Activated CD4-positive, alpha-beta T cell treated with anti-CD3 and anti-CD28 coated beads, Interleukin-2, Interleukin-6, amounts not matched to agents 100 ng/mL and 50 ng/mL, durations not matched to agents 16 hours and 8 hours (primary cell): ENCODE data around the gene PLEKHF1.
"Not testable (repeated sequence)": the region's sequence is repeated elsewhere in the genome, so short reads cannot be mapped to it uniquely, and the experiment has no call there.

Experiments
- DNase-seq: peaks from one replicate; pipeline ENCODE4 v3.0.0-alpha.2; 2020

The PLEKHF1 gene

GRCh38 chr19:29665826-29666577 lies 741 bp downstream of the PLEKHF1 start:
- no peak for DNase-seq

DNA sequence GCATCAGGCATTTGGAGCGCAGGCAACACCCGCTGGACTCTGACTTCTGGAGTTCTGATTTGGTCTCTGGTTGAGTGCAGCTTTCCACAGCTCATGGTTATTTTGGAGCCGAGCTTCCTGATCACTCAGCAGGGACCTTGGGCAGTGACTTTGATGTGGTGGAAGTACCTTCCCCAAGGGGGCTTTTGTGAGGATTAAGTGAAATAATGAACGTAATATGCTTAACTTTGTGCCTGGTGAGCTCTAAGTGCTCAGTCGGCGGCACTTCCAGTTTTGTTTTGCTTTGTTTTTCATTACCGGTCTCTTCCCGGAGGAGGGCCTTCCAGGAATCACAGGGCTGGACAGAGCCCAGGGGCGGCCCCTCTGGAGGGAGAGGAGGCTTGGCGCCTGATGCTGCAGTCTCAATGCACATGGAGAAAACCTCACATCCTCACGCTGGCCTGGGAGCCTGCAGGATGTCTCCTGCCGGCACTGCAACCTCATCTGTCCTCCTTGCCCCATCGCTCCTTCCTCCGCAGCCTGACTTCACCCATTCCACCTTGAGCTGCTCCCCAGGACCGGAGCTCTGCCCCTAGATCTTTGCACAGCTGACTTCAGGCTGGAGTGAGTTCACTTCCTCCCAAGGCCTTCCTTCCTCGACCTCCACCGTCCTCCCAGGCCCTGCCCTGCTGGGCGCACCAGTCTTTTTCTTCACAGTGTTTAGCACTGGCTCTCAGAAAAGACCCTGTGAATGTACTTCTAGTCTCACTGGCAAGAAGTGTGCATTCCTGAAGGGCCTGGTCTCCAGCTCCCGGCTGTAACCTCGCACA lies 1.5 kb downstream of the PLEKHF1 start:
- DNase-seq, result peak; percentile 58

- no peak for DNase-seq
These were observed 2.1 kb downstream of the PLEKHF1 start for GRCh38 chr19:29667387-29667783.

DNA sequence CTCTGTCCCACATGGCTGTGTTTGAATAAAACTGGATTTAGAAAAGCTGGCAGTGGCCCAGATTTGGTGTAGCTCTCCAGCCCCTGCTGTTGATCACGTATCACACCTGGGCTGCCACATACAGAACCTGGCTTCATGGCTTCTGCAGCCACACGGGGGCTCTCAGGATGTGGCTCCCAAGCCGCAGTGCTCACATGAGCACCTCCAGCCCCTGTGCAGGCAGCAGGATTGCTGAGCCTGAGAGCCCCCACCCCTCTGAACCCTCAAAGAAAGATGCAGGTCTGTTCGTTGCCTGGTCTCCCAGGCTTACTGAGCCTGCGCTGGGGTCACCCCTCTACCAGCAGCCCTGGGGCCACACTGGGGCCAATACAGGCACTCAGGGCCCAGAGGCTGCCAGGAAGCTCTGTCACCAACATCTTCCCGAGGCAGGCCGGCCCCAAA lies 2.7 kb downstream of the PLEKHF1 start:
- peak; percentile 76 for DNase-seq

DNA sequence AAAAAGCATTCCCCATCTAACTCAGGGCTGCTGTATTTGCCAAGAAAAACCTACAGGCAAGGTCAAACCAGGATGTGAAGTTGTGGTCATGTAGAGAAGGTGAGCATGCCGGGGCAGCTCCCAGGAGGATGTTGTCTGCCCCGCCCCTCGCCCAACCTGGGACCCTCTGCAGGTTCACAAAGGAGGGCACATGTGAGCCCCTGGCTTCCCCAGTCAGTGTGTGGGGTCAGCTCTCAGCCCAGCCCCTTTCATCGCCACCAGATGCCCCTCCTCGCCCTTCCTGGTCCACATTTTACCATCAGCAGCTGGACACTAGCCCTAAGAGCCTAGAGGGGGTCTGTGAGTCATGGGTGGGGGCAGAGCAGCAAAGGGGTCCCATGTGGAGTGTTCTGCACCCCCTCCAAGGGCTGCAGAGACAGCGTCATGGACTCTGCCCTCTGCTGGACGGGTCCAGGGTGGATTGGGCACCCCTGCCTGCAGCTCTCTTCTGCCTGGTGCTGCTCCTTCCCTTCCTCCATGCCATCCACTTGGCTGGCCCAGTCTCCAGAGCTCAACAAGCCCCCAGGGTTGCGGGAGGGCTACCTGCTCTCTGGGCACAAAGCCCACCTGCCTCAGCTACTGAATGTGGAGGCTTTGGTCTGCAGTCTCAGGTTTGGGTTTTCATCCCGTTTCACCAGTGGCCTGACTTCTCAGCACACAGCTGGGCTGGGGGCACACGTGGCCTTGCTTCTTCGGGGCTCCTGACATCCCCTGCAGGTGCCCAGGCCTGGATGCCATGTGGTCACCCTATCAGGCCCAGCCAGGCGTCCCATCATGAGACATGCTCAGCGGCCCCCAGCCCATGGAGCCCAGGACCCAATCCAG lies 3.7 kb downstream of the PLEKHF1 start:
- no peak for DNase-seq

- DNase-seq, result no peak
These were observed 5.0 kb downstream of the PLEKHF1 start for GRCh38 chr19:29670255-29670654.

DNA sequence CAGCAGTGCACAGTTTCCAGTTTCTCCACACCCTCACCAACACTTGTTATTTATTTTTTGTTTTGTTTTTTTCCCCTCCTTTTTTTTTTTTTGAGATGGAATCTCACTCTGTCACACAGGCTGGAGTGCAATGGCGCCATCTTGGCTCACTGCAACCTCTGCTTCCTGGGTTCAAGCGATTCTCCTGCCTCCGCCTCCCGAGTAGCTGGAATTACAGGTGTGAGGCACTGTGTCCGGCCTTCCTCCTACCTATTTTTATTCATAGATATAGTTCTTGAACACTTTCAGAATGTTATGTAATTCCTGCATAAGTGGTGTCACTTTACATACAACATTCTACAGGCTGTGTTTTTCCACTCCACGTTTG lies 5.7 kb downstream of the PLEKHF1 start:
- not testable (repeated sequence) for DNase-seq

- DNase-seq, result peak; percentile 96
These were observed 6.3 kb downstream of the PLEKHF1 start for GRCh38 chr19:29671393-29672160.

GRCh38 chr19:29672319-29672932 lies 7.2 kb downstream of the PLEKHF1 start:
- no peak for DNase-seq

GRCh38 chr19:29672933-29673336 lies 7.7 kb downstream of the PLEKHF1 start:
- DNase-seq, result peak; percentile 91

DNA sequence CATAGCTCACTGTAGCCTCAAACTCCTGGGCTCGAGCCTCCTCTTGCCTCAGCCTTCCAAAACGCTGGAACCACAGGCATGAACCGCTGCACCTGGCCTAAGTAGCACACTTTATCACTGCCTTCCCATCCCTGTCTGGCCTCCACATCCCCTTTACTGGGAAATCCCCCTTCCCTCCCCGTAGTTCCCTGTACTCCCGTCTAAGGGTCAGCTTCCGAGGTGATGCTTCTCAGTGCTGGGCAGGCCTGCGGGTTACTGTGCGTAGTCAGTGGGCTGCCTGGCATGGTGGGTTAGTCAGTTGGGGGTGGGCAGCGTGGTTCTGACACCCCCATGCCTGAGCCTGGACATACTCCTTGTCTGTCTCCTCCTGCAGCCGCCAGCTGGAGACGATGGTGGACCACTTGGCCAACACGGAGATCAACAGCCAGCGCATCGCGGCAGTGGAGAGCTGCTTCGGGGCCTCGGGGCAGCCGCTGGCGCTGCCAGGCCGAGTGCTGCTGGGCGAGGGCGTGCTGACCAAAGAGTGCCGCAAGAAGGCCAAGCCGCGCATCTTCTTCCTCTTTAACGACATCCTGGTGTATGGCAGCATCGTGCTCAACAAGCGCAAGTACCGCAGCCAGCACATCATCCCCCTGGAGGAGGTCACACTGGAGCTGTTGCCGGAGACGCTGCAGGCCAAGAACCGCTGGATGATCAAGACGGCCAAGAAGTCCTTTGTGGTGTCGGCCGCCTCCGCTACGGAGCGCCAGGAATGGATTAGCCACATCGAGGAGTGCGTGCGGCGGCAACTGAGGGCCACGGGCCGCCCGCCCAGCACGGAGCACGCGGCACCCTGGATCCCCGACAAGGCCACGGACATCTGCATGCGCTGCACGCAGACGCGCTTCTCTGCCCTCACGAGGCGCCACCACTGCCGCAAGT lies 8.4 kb downstream of the PLEKHF1 start:
- no peak for DNase-seq

- DNase-seq, result no peak
These were observed 9.3 kb downstream of the PLEKHF1 start for GRCh38 chr19:29674374-29675119.

- no peak for DNase-seq
These were observed 9.9 kb downstream of the PLEKHF1 start for GRCh38 chr19:29675120-29675649.

DNA sequence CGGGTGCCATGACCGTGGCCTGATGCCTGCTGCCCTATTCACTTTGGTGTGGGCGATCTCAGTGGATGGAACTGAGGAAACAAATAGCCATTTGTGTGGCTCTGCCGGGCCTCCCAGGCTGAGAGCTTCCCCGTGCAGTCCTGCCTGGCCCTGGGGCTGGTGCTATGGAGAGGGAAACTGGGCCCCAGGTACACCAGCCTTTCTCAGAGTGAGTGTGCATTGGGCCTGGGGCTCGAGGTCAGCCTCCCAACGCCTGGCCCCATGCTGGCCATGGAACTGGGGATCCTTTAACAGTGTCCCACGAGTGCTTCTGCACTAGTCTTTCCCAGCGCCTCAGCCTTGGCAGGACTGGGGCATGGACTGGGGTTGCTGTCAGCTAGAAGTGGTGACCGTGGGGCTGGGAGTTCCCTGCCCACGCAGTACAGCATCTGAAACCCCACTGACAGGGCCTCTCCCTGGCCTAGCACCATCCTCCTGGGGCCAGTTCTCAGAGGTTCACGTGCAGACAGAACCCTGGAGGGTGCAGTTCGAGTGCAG lies 10.5 kb downstream of the PLEKHF1 start:
- no peak for DNase-seq

DNA sequence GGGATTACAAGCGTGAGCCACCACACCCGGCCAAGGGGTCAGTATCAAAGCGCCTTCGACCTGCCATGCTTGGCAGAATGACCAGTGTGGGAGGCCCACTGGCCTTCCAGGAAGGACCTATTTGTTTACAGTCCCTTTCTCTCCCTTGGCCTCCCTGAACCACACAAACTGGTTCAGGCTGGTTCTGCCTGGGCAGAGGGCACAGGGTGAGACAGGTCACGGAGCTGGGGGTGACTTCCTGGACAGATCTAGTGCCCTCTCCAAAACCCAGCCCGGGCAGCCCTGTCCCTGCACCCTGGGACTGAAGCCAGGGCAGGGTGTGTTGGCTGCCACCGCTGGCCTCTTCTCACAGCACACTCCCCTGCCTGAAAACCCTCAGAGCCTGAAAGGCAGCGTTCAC lies 11.3 kb downstream of the PLEKHF1 start:
- no peak for DNase-seq

DNA sequence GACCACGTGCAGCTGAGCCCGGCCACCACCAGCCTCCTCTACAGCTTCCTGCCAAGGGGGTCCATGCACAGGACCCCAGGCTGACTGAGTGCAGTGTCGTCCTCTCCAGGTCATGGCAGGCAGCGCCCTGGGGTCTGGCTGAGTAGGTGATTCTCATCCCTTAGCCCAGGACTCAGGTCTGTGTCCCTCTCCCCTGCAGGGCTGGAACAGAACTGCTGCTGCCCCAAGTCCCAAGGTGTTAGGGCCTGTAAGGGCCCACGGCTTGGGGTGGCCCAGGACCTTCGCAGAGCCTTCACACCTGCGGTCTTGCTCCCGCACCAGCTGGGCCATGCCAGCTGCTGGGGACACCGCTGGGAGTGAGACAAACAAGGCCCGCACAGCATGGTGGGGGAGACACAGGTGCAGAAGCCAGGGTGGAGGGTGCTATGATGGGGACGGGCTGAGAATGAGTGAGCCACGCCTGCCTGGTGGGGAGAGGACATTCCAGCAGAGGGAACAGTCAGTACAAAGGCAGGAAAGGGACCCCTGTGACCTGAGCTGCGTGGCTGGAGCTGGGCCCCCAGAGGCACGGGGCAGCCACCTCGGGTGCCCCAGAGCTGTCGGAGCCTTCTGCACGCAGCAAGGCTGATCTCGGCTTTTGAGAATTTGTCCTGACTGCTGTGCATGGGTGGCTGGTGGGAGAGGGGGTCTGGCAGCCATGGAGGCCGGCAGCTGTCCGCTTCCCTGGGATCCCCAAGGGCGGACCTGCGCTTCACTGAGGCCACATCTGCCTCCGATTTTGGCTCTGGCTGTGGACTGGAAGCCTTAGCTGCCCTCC lies 11.9 kb downstream of the PLEKHF1 start:
- no peak for DNase-seq

GRCh38 chr19:29678484-29679106 lies 13.3 kb downstream of the PLEKHF1 start:
- DNase-seq, result no peak

- DNase-seq, result no peak
These were observed 14.4 kb downstream of the PLEKHF1 start for GRCh38 chr19:29679598-29680210.
